Measurements from ENCODE around the gene ADSL.

ADSL gene

DNA sequence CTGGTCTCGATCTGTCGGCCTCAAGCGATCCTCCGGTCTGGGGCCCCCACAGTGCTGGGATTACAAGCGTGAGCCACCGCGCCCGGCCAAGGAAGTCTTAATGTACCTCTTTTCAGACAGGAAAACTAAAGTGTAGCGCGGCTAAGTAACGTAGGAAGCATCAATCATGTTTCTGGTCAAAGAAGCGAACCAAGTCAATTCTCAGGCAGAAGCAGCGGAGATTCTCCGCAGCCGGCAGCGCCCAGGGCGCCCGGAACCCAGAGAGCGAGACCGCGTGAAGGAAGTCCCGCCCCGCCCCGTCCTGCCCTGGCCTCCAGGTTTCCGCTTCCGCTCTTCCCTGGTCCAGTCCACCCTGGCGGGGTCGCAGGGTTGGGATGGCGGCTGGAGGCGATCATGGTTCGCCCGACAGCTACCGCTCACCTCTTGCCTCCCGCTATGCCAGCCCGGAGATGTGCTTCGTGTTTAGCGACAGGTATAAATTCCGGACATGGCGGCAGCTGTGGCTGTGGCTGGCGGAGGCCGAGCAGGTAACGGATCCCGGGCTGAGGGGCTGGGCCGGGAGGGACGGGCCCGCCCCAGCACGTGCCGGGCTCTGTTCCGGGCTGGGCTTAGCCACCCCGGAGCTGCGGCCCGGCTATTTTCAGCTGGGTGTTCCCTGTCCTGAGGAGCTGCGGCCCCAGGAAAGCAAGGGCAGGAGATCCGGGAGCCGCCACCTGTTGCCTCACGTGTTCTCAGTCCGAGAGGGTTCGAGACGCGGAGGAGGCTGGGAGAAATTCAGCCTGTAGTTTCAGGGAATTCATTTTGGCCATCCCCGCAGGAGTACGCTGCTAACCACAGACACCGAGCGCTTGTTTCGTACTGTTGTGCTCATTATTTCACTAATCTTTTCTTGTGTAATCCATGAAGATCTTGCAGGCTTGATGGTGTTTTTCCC is at the start of gene ADSL:
Gene ADSL, plus strand, starts transcription at position 316 of the 934 bp plus-strand sequence. Its CDS starts 59 bp downstream, at position 375.
- H3K27ac Mint-ChIP-seq = peak within 1 kb of the TSS; percentile 99
- H3K36me3 Mint-ChIP-seq (ENCODE audit: low read depth) = peaks cover 19% of the 10 kb centered on the region
- peak; percentile 91 for DNase-seq
- TF ChIP-seq CTCF (IDR thresholded peaks at IDR 0.05) = no peak
- peaks cover 8% of the 10 kb centered on the region for H3K27me3 Mint-ChIP-seq (ENCODE audit: low read depth, poor library complexity)
- peak within 1 kb of the TSS; percentile 98 for H3K4me3 Mint-ChIP-seq
- H3K4me1 Mint-ChIP-seq = peaks cover 27% of the 10 kb centered on the region
- H3K9me3 Mint-ChIP-seq = no peaks in the 10 kb centered on the region

- H3K4me3 Mint-ChIP-seq = no peak overlapping the region
- no peaks in the 10 kb centered on the region for H3K27me3 Mint-ChIP-seq (ENCODE audit: low read depth, poor library complexity)
- peak overlapping the region; percentile 32 for H3K27ac Mint-ChIP-seq
- TF ChIP-seq CTCF (IDR thresholded peaks at IDR 0.05) = no peak
- DNase-seq = no peak
- peaks cover 74% of the 10 kb centered on the region for H3K36me3 Mint-ChIP-seq (ENCODE audit: low read depth)
- H3K4me1 Mint-ChIP-seq = peaks cover 5% of the 10 kb centered on the region
- no peaks in the 10 kb centered on the region for H3K9me3 Mint-ChIP-seq
Observed at GRCh38 chr22:40300316-40300715, 46.0 kb upstream of the ADSL start.

DNA sequence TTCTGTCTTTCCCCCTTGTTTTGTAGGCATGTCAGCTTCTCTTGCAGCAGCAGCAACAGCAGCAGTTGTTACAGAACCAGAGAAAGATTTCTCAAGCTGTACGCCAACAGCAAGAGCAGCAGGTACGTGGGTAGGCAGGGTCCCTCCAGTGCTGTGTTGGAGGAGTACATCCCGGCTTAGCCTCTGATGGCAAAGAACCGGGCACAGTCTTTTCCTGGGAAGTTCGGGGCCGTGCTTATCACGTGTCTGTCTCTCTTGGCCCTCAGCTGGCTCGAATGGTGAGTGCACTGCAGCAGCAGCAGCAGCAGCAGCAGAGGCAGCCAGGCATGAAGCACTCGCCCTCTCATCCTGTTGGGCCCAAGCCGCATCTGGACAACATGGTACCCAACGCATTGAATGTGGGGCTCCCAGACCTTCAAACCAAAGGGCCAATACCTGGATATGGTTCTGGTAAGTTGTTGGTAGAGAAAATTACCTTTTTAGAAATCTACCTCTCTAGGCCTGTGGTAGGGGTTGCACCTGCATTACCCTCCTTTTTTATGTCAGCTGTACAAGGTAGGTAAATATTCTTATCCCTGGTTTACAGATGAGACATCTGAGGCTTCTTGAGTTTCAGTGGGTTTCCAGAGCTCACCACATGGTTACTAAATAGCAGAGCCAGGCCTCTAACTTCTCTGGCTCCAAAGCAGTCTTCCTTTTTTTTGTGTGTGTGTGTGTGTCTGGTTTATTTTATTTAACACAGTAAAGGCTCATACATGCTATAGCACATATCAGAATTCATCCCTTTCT is 45.2 kb upstream of the ADSL start:
- no peak overlapping the region for H3K27ac Mint-ChIP-seq
- DNase-seq = no peak
- H3K27me3 Mint-ChIP-seq (ENCODE audit: low read depth, poor library complexity) = no peaks in the 10 kb centered on the region
- peaks cover 74% of the 10 kb centered on the region for H3K36me3 Mint-ChIP-seq (ENCODE audit: low read depth)
- TF ChIP-seq CTCF (IDR thresholded peaks at IDR 0.05) = no peak
- no peaks in the 10 kb centered on the region for H3K9me3 Mint-ChIP-seq
- no peak overlapping the region for H3K4me3 Mint-ChIP-seq
- peaks cover 5% of the 10 kb centered on the region for H3K4me1 Mint-ChIP-seq

DNA sequence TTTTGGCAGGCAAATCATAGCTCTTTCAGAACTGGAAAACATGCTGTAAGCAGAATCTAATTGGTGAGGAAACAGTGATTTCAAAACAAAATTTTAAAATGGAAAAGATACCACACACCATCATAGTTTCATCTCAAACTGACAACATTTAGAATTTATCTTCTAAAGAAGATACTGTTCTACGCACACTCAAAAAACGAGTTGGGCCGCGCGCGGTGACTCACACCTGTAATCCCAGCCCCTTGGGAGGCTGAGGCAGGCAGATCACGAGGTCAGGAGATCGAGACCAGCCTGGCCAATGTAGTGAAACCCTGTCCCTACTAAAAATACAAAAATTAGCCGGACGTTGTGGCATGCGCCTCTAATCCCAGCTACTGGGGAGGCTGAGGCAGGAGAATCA is 44.2 kb upstream of the ADSL start:
- H3K27ac Mint-ChIP-seq = no peak overlapping the region
- peaks cover 66% of the 10 kb centered on the region for H3K36me3 Mint-ChIP-seq (ENCODE audit: low read depth)
- DNase-seq = no peak
- H3K27me3 Mint-ChIP-seq (ENCODE audit: low read depth, poor library complexity) = no peaks in the 10 kb centered on the region
- no peak for TF ChIP-seq CTCF (IDR thresholded peaks at IDR 0.05)
- H3K9me3 Mint-ChIP-seq = no peaks in the 10 kb centered on the region
- H3K4me1 Mint-ChIP-seq = peaks cover 5% of the 10 kb centered on the region
- no peak overlapping the region for H3K4me3 Mint-ChIP-seq

GRCh38 chr22:40305625-40306024 is 40.7 kb upstream of the ADSL start:
- H3K27ac Mint-ChIP-seq = peak overlapping the region; percentile 89
- H3K36me3 Mint-ChIP-seq (ENCODE audit: low read depth) = peaks cover 60% of the 10 kb centered on the region
- H3K4me3 Mint-ChIP-seq = no peak overlapping the region
- no peak for DNase-seq
- no peaks in the 10 kb centered on the region for H3K27me3 Mint-ChIP-seq (ENCODE audit: low read depth, poor library complexity)
- no peaks in the 10 kb centered on the region for H3K9me3 Mint-ChIP-seq
- no peaks in the 10 kb centered on the region for H3K4me1 Mint-ChIP-seq
- TF ChIP-seq CTCF (IDR thresholded peaks at IDR 0.05) = no peak
